GM10248 (cell line): ENCODE data around the gene SERTAD3.
A peak's percentile ranks its signal among the peaks of the same experiment; 100 is the strongest.

Experiments used
- CTCF ChIA-PET: fragments of 300-600 bp; sonication (Branson Sonifier 250); formaldehyde crosslinking; extraction: SDS; loops from one replicate; lab custom pipeline; 2021; ENCODE audit warnings: antibody characterized with exemption; lab: Yijun Ruan, JAX
- POLR2A ChIA-PET: fragments of 350-650 bp; sonication (Branson Sonifier 250); formaldehyde crosslinking; extraction: SDS; loops from one replicate; lab custom pipeline; 2020; ENCODE audit warnings: antibody characterized with exemption; lab: Yijun Ruan, JAX
- DNase-seq: peaks from one replicate; pipeline ENCODE4 v3.0.0; 2012; ENCODE audit errors: extremely low spot score
- TF ChIP-seq, protein P1 (sequence below): IDR thresholded peaks from 2 replicates; pipeline ENCODE4 v1.5.1; 2012; ENCODE audit warnings: mild to moderate bottlenecking, low read depth; ENCODE audit errors: extremely low read depth, missing control alignments, control extremely low read depth

Gene SERTAD3

GRCh38 chr19:40420766-40421765, 23.1 kb downstream of the SERTAD3 start:
- CTCF ChIA-PET = interaction anchor here (0.8 to 6.3 kb wide), 25 partner anchors 8 to 357 kb away, joined by 3 to 42 read pairs (median 4); partner anchors contain the start of genes BLVRB, RAB4B, SERTAD3 and SPTBN4
- POLR2A ChIA-PET = interaction anchor here (0.6 to 1.8 kb wide), 15 partner anchors 8 to 150 kb away, joined by 3 to 12 read pairs (median 4); partner anchors contain the start of genes BLVRB, C19orf47 and PLD3
- DNase-seq = peak; percentile 79
- TF ChIP-seq, protein P1, sequence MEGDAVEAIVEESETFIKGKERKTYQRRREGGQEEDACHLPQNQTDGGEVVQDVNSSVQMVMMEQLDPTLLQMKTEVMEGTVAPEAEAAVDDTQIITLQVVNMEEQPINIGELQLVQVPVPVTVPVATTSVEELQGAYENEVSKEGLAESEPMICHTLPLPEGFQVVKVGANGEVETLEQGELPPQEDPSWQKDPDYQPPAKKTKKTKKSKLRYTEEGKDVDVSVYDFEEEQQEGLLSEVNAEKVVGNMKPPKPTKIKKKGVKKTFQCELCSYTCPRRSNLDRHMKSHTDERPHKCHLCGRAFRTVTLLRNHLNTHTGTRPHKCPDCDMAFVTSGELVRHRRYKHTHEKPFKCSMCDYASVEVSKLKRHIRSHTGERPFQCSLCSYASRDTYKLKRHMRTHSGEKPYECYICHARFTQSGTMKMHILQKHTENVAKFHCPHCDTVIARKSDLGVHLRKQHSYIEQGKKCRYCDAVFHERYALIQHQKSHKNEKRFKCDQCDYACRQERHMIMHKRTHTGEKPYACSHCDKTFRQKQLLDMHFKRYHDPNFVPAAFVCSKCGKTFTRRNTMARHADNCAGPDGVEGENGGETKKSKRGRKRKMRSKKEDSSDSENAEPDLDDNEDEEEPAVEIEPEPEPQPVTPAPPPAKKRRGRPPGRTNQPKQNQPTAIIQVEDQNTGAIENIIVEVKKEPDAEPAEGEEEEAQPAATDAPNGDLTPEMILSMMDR = peak; percentile 90

DNA sequence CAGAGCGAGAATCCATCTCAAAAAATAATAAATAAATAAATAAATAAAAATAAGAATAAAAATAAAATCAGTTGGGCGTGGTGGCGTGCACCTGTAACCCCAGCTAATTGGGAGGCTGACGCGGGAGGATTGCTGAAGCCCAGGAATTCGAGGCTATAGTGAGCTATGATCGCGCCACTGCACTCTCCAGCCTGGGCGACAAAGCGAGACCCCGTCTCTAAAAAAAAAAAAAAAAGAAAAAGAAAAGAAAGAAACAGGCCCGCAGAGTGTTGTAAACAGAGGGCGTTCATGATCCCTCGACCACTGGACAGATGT, 23.7 kb downstream of the SERTAD3 start:
- TF ChIP-seq, protein P1 = no peak
- ChIA-PET POLR2A (interaction anchor here (0.5 to 1.8 kb wide), 15 partner anchors 8 to 329 kb away, joined by 3 to 12 read pairs (median 4); partner anchors contain the start of genes BLVRB, C19orf47 and PLD3), CTCF (interaction anchor here (0.8 to 6.3 kb wide), 26 partner anchors 9 to 358 kb away, joined by 3 to 42 read pairs (median 4); partner anchors contain the start of genes BLVRB, C19orf47, RAB4B and SERTAD3)
- no peak for DNase-seq

GRCh38 chr19:40419780-40420179, 24.4 kb downstream of the SERTAD3 start:
- DNase-seq = no peak
- POLR2A ChIA-PET = interaction anchor here (0.5 to 1.8 kb wide), 7 partner anchors 10 to 375 kb away, joined by 3 to 11 read pairs (median 5); partner anchors contain the start of genes C19orf47 and PLD3
- CTCF ChIA-PET = interaction anchor here (0.9 to 6.3 kb wide), 16 partner anchors 8 to 215 kb away, joined by 3 to 42 read pairs (median 6); partner anchors contain the start of genes BLVRB, C19orf47 and SPTBN4
- TF ChIP-seq, protein P1 = no peak

DNA sequence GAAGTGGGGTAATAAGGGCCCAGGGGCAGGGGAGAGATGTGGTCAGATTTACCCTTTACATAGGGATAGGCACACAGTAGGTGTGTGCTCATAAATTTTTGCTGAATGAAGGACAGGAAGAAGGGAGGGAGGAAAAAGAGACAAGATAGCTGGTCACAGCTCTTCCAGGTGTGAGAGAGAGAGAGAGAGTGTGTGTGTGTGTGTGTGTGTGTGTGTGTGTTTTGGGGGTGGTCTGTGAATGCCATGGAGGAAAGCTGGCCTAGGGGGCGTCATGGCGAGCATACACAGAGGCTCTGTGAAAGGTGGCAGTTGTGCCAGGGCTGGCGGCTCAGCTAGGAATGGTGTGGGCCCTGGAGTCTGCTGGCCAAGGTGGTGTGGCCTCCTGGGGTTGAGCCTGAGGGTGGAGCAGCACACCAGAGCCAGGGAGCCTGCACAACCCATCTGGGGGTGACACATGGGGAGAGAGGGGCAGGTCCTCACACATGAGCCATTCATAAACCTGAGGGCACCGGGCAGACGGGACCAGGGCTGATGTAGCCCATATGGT, 25.0 kb downstream of the SERTAD3 start:
- ChIA-PET POLR2A (interaction anchor here (0.6 to 1.4 kb wide), 3 partner anchors 9 to 376 kb away, joined by 3 to 6 read pairs (median 3); partner anchors contain the start of genes C19orf47 and PLD3), CTCF (interaction anchor here (1.6 to 6.3 kb wide), 4 partner anchors 11 to 46 kb away, joined by 4 to 42 read pairs (median 21); partner anchors contain the start of genes BLVRB and SPTBN4)
- no peak for DNase-seq
- TF ChIP-seq, protein P1 = no peak

GRCh38 chr19:40418040-40418439, 26.1 kb downstream of the SERTAD3 start:
- DNase-seq = no peak
- TF ChIP-seq, protein P1 = no peak
- CTCF ChIA-PET = interaction anchor here (0.8 to 4.6 kb wide), 5 partner anchors 10 to 47 kb away, joined by 3 to 30 read pairs (median 3); partner anchors contain the start of gene BLVRB
- POLR2A ChIA-PET = interaction anchor here (0.7 to 1.2 kb wide), 2 partner anchors 8 to 39 kb away, joined by 4 to 11 read pairs; partner anchors contain the start of gene SERTAD1
